A549 (cell line): ENCODE data around the gene WFDC9.

Source experiments
- CTCF ChIP-seq: fragments of >200 bp; sonication (Bioruptor Twin); formaldehyde crosslinking; IDR thresholded peaks from 3 replicates; pipeline ENCODE4 v1.5.1; 2016
- USF2 ChIP-seq: fragments of 450-650 bp; IDR thresholded peaks from 2 replicates; pipeline ENCODE4 v1.6.1; 2014; ENCODE audit warnings: antibody characterized with exemption

DNA sequence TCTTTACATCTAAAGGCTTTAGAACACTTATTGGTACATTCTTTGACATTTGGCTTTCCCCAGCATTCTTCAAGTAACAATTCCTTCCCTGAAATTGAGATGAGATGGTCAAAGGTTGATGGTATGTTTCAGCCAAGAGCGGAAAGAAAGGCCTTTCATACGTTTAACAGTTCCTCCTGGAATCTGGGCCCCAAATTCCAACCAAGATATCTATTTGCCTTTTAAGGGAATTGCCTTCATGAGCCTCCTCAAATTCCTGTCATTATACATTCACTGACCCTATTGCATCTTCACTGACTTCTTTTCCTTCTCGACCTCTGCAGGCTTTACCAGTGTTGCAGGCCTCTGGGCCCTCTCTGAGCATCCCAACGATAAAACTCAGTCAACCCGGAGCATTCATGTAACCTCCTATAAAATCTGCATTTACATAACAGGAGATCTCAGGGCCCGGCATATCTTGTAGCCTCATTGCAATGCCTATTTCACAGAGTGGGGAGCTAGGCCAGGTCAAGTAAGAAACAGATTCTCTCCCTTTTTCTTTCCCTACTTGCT is 18.3 kb upstream of the WFDC9 start:
- TF ChIP-seq CTCF (no peak), USF2 (no peak)
